Osteoblast (primary cell): ENCODE measurements around the gene USP33. TPM values are rescaled to one million over a fixed set of nuclear protein-coding genes. Genes with fewer than 3 reads are reported as not detected.

Experiments used
- DNase-seq: peaks from one replicate; pipeline ENCODE4 v3.0.0; 2011; ENCODE audit warnings: low spot score, mixed read lengths; ENCODE audit not compliant: insufficient read length; ENCODE audit errors: missing footprints
- H2AFZ ChIP-seq: 2 replicates; pipeline ENCODE4 v1.6.0; 2011; ENCODE audit warnings: mild to moderate bottlenecking, low read length
- H3K27ac ChIP-seq: 2 replicates; pipeline ENCODE4 v1.5.1; 2011; ENCODE audit warnings: mild to moderate bottlenecking, low read depth, low read length, moderate library complexity
- H3K27me3 ChIP-seq: 2 replicates; pipeline ENCODE4 v1.6.0; 2012; ENCODE audit warnings: mild to moderate bottlenecking, control low read depth, inconsistent platforms, low read length, moderate library complexity; ENCODE audit not compliant: insufficient read depth
- H3K36me3 ChIP-seq: 2 replicates; pipeline ENCODE4 v1.5.1; 2011; ENCODE audit warnings: mild to moderate bottlenecking, low read length, control low read depth, moderate library complexity; ENCODE audit not compliant: insufficient read depth
- H3K4me1 ChIP-seq: 2 replicates; pipeline ENCODE4 v1.5.1; 2011; ENCODE audit warnings: mild to moderate bottlenecking, low read length, control low read depth, moderate library complexity; ENCODE audit not compliant: insufficient read depth
- H3K4me2 ChIP-seq: 2 replicates; pipeline ENCODE4 v1.6.0; 2011; ENCODE audit warnings: mild to moderate bottlenecking, low read length; ENCODE audit not compliant: insufficient read depth
- H3K4me3 ChIP-seq: fragments of 200-600 bp; sonication (generic); 3 replicates; pipeline ENCODE4 v1.5.1; 2012; ENCODE audit warnings: mild to moderate bottlenecking, low read length, inconsistent platforms; ENCODE audit not compliant: insufficient read depth
- H3K79me2 ChIP-seq: 2 replicates; pipeline ENCODE4 v1.6.0; 2012; ENCODE audit warnings: mild to moderate bottlenecking, low read length, control low read depth, inconsistent platforms; ENCODE audit not compliant: insufficient read depth
- H3K9me3 ChIP-seq: 2 replicates; pipeline ENCODE4 v1.5.1; 2011; ENCODE audit warnings: low read depth, low read length, control low read depth
- H4K20me1 ChIP-seq: 2 replicates; pipeline ENCODE4 v1.6.0; 2012; ENCODE audit warnings: mild to moderate bottlenecking, low read length, control low read depth; ENCODE audit not compliant: insufficient read depth
- total RNA-seq: library from RNA; depleted of rRNA; stranded (reverse); fragments of >200 nt; gene quantifications from 2 replicates; pipeline ENCODE4 v1.2.3, GENCODE V29; 2012
- TF ChIP-seq, protein P1 (sequence below): IDR thresholded peaks from 2 replicates; pipeline ENCODE4 v1.5.1; 2011; ENCODE audit warnings: mild to moderate bottlenecking, low read depth, low read length, moderate library complexity; ENCODE audit errors: extremely low read depth

The USP33 gene
- total RNA-seq, 1 donor: 89.8 TPM

DNA sequence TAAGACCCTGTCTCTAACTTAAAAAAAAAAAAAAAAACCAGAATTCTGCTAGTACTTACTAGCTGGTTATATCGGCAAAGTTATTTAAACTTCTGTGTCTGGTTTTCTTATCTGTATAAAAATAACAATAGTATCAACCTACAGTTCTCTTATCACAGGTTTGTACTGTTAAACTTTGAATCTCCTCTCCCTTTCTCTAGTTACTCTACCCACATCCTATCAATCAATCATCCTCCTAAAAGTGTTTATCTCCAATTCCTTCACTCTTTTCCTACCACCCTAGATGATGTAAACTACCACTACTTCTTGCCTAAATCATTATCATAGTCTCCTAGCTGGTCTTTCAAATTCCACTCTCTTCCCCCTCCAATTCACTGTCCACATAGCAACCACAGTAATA lies 27.6 kb downstream of the USP33 start:
- Histone ChIP-seq H2AFZ (no peak overlapping the region), H3K79me2 (no peaks in the 10 kb centered on the region), H4K20me1 (no peaks in the 10 kb centered on the region), H3K36me3 (peaks cover 21% of the 10 kb centered on the region), H3K4me2 (no peak overlapping the region), H3K27me3 (no peaks in the 10 kb centered on the region), H3K9me3 (no peaks in the 10 kb centered on the region), H3K4me3 (no peak overlapping the region), H3K27ac (no peak overlapping the region), H3K4me1 (no peaks in the 10 kb centered on the region)
- no peak for DNase-seq
- TF ChIP-seq, protein P1, sequence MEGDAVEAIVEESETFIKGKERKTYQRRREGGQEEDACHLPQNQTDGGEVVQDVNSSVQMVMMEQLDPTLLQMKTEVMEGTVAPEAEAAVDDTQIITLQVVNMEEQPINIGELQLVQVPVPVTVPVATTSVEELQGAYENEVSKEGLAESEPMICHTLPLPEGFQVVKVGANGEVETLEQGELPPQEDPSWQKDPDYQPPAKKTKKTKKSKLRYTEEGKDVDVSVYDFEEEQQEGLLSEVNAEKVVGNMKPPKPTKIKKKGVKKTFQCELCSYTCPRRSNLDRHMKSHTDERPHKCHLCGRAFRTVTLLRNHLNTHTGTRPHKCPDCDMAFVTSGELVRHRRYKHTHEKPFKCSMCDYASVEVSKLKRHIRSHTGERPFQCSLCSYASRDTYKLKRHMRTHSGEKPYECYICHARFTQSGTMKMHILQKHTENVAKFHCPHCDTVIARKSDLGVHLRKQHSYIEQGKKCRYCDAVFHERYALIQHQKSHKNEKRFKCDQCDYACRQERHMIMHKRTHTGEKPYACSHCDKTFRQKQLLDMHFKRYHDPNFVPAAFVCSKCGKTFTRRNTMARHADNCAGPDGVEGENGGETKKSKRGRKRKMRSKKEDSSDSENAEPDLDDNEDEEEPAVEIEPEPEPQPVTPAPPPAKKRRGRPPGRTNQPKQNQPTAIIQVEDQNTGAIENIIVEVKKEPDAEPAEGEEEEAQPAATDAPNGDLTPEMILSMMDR: no peak

DNA sequence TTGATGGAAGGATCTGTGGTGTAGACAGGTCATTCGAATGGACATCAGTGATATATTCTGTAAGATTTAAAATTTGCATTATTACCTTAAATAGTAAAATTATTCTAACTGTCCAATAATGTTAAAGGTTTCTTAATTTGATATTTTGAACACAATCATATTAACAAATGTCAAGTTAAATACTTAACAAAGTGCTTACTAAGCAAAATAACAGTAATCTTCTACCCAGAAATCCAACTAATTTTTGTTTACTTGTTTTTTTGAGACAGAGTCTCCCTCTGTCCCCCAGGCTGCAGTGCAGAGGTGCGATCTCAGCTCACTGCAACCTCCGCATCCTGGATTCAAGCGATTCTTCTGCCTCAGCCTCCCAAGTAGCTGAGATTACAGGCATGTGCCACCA lies 33.9 kb downstream of the USP33 start:
- TF ChIP-seq, protein P1: no peak
- DNase-seq: no peak
- Histone ChIP-seq H3K79me2 (no peaks in the 10 kb centered on the region), H3K9me3 (no peaks in the 10 kb centered on the region), H3K27me3 (no peaks in the 10 kb centered on the region), H3K4me3 (no peak overlapping the region), H3K4me2 (no peak overlapping the region), H2AFZ (no peak overlapping the region), H4K20me1 (no peaks in the 10 kb centered on the region), H3K27ac (no peak overlapping the region), H3K4me1 (no peaks in the 10 kb centered on the region), H3K36me3 (peaks cover 56% of the 10 kb centered on the region)

DNA sequence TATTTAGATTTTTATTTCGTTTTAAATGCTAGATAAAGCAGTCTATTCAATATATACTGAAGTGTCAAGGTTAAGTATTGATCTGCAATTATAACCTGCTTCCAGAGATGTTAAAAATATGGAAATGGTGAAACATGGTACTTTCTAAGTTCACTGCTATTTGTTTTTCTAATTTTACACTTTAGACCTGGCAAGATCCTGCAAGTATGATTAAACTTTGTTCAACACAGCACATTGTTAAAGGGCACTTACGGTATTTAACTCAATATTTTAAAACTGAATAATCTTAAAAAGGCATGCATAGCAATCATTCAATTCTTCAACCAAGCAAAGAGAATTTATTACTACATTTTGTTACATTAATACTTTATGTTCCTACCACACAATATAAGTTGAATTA lies 41.5 kb downstream of the USP33 start:
- H3K27me3 ChIP-seq: no peaks in the 10 kb centered on the region
- H2AFZ ChIP-seq: no peak overlapping the region
- no peaks in the 10 kb centered on the region for H3K4me1 ChIP-seq
- H3K9me3 ChIP-seq: no peaks in the 10 kb centered on the region
- no peaks in the 10 kb centered on the region for H3K79me2 ChIP-seq
- no peak overlapping the region for H3K4me3 ChIP-seq
- H3K4me2 ChIP-seq: no peak overlapping the region
- H4K20me1 ChIP-seq: no peaks in the 10 kb centered on the region
- TF ChIP-seq, protein P1: no peak
- DNase-seq: no peak
- peaks cover 62% of the 10 kb centered on the region for H3K36me3 ChIP-seq
- H3K27ac ChIP-seq: no peak overlapping the region

DNA sequence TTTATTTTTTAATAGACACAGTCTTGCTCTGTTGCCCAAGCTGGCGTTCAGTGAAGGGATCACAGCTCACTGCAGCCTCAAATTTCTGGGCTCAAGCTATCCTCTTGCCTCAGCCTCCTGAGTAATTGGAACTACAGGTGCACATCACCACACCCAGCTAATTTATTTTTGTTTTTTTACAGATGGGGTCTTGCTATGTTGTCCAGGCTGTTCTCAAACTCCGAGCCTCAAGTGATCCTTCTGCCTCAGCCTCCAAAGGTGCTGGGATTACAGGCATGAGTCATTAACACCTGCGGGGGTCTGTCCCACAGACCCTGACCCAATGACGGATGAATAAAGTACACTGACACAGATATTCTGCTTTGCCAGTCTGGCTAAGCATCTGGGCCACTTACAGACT lies 43.6 kb downstream of the USP33 start:
- Histone ChIP-seq H3K4me1 (no peaks in the 10 kb centered on the region), H3K4me2 (no peak overlapping the region), H3K27me3 (no peaks in the 10 kb centered on the region), H3K36me3 (peaks cover 63% of the 10 kb centered on the region), H4K20me1 (no peaks in the 10 kb centered on the region), H3K9me3 (no peaks in the 10 kb centered on the region), H3K27ac (no peak overlapping the region), H3K79me2 (no peaks in the 10 kb centered on the region), H2AFZ (no peak overlapping the region), H3K4me3 (no peak overlapping the region)
- no peak for DNase-seq
- TF ChIP-seq, protein P1: no peak
